A549 (cell line): Measurements from ENCODE around the gene ULK4.

Experiments
- CBX2 ChIP-seq: fragments of 200-600 bp; sonication (generic); IDR thresholded peaks from 2 replicates; pipeline ENCODE4 v1.6.1; 2016; ENCODE audit warnings: low read depth, mild to moderate bottlenecking, borderline replicate concordance
- CEBPB ChIP-seq, 2 experiments: fragments of >200 bp in 1 of 2; sonication (Bioruptor Twin) in 1 of 2; formaldehyde crosslinking in 1 of 2; IDR thresholded peaks; 2 replicates each; pipeline ENCODE4 v1.6.1; 2012 to 2016
- EP300 ChIP-seq, 2 experiments: fragments of >200 bp; sonication (Bioruptor Twin); formaldehyde crosslinking; IDR thresholded peaks; 2 replicates in 1 of 2; 3 replicates in 1 of 2; pipeline ENCODE4 v1.6.1; 2016 to 2017
- MAZ ChIP-seq: fragments of 150-350 bp; IDR thresholded peaks from 2 replicates; pipeline ENCODE4 v1.6.1; 2014; ENCODE audit warnings: antibody characterized with exemption, low read depth, low read length, borderline replicate concordance
- POLR2A ChIP-seq: IDR thresholded peaks from 2 replicates; pipeline ENCODE4 v1.6.1; 2012; ENCODE audit warnings: mild to moderate bottlenecking, low read length
- RAD21 ChIP-seq, 2 experiments: fragments of >200 bp in 1 of 2; sonication (Bioruptor Twin) in 1 of 2; formaldehyde crosslinking in 1 of 2; IDR thresholded peaks in 1 of 2; conservative IDR thresholded peaks in 1 of 2; 2 replicates in 1 of 2; 3 replicates in 1 of 2; pipeline ENCODE4 v1.6.1; 2012 to 2018; ENCODE audit warnings: inconsistent platforms in 1 of 2
- RCOR1 ChIP-seq: fragments of 150-350 bp; IDR thresholded peaks from 2 replicates; pipeline ENCODE4 v1.6.1; 2014; ENCODE audit warnings: antibody characterized with exemption, low read length, low read depth
- ZNF302 ChIP-seq: fragments of 250-450 bp; sonication (Bioruptor Pico); IDR thresholded peaks from 2 replicates; pipeline ENCODE4 v1.9.0; 2021; ENCODE audit warnings: inconsistent platforms, mild to moderate bottlenecking, moderate library complexity
- ZSCAN20 ChIP-seq: fragments of 250-450 bp; sonication (Bioruptor Pico); IDR thresholded peaks from 2 replicates; pipeline ENCODE4 v1.8.0; 2022; ENCODE audit warnings: mild to moderate bottlenecking, moderate library complexity
- TF ChIP-seq, protein P1 (sequence below): fragments of 450-650 bp; IDR thresholded peaks from 2 replicates; pipeline ENCODE4 v1.6.1; 2014; ENCODE audit warnings: antibody characterized with exemption
- TF ChIP-seq, protein P2 (sequence below): IDR thresholded peaks from 2 replicates; pipeline ENCODE4 v1.6.1; 2012
- TF ChIP-seq, protein P3 (sequence below): fragments of 150-350 bp; IDR thresholded peaks from 2 replicates; pipeline ENCODE4 v1.6.1; 2014; ENCODE audit warnings: low read depth, mild to moderate bottlenecking, low read length
- TF ChIP-seq, protein P4 (sequence below): fragments of >200 bp; sonication (Bioruptor Twin); formaldehyde crosslinking; IDR thresholded peaks from 3 replicates; pipeline ENCODE4 v1.5.1; 2016
- TF ChIP-seq, protein P5 (sequence below): IDR thresholded peaks from 2 replicates; pipeline ENCODE4 v1.6.1; 2012

DNA sequence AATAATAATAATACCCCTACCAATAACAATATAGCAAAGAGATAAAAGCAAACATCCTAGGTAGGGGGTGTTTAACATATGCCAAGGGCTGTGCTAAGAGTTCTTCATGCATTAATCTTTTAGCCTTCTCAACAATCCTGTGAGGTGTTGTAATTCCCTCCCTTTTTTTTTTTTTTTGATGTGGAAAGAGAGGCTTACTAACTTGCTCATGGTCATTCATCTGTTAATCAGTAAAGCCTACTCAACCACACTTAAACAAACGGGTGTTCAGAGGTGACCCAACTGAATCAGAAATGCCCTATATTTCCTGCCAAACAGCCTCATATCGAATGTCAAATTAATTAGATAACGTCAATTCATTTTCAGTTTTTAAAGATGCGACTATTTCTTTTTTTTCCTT, 530.5 kb downstream of the ULK4 start:
- TF ChIP-seq, protein P1, sequence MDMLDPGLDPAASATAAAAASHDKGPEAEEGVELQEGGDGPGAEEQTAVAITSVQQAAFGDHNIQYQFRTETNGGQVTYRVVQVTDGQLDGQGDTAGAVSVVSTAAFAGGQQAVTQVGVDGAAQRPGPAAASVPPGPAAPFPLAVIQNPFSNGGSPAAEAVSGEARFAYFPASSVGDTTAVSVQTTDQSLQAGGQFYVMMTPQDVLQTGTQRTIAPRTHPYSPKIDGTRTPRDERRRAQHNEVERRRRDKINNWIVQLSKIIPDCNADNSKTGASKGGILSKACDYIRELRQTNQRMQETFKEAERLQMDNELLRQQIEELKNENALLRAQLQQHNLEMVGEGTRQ = no peak
- TF ChIP-seq EP300 (IDR thresholded peaks at IDR 0.05) = no peak
- TF ChIP-seq, protein P2, sequence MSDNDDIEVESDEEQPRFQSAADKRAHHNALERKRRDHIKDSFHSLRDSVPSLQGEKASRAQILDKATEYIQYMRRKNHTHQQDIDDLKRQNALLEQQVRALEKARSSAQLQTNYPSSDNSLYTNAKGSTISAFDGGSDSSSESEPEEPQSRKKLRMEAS = no peak
- TF ChIP-seq, protein P3, sequence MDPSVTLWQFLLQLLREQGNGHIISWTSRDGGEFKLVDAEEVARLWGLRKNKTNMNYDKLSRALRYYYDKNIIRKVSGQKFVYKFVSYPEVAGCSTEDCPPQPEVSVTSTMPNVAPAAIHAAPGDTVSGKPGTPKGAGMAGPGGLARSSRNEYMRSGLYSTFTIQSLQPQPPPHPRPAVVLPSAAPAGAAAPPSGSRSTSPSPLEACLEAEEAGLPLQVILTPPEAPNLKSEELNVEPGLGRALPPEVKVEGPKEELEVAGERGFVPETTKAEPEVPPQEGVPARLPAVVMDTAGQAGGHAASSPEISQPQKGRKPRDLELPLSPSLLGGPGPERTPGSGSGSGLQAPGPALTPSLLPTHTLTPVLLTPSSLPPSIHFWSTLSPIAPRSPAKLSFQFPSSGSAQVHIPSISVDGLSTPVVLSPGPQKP = no peak
- TF ChIP-seq, protein P4, sequence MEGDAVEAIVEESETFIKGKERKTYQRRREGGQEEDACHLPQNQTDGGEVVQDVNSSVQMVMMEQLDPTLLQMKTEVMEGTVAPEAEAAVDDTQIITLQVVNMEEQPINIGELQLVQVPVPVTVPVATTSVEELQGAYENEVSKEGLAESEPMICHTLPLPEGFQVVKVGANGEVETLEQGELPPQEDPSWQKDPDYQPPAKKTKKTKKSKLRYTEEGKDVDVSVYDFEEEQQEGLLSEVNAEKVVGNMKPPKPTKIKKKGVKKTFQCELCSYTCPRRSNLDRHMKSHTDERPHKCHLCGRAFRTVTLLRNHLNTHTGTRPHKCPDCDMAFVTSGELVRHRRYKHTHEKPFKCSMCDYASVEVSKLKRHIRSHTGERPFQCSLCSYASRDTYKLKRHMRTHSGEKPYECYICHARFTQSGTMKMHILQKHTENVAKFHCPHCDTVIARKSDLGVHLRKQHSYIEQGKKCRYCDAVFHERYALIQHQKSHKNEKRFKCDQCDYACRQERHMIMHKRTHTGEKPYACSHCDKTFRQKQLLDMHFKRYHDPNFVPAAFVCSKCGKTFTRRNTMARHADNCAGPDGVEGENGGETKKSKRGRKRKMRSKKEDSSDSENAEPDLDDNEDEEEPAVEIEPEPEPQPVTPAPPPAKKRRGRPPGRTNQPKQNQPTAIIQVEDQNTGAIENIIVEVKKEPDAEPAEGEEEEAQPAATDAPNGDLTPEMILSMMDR = no peak
- TF ChIP-seq ZSCAN20 (CRISPR knock-in tag) = no peak
- TF ChIP-seq, protein P5, sequence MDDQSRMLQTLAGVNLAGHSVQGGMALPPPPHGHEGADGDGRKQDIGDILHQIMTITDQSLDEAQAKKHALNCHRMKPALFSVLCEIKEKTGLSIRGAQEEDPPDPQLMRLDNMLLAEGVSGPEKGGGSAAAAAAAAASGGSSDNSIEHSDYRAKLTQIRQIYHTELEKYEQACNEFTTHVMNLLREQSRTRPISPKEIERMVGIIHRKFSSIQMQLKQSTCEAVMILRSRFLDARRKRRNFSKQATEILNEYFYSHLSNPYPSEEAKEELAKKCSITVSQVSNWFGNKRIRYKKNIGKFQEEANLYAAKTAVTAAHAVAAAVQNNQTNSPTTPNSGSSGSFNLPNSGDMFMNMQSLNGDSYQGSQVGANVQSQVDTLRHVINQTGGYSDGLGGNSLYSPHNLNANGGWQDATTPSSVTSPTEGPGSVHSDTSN = no peak
- TF ChIP-seq RAD21 (conservative IDR thresholded peaks at IDR 0.05 in 1 of 2, IDR thresholded peaks at IDR 0.05 in 1 of 2) = no peak
- TF ChIP-seq POLR2A = no peak
- no peak for TF ChIP-seq MAZ
- no peak for TF ChIP-seq CEBPB (IDR thresholded peaks at IDR 0.05)
- no peak for TF ChIP-seq ZNF302
- TF ChIP-seq RCOR1 = no peak
- TF ChIP-seq CBX2 = no peak
